ENCODE measurements around the gene ZNF841. TPM values are rescaled to one million over a fixed set of nuclear protein-coding genes. Genes with fewer than 3 reads are reported as not detected.

The ZNF841 gene
- total RNA-seq, 1 donor from 2014 or later = 25.4 TPM

DNA sequence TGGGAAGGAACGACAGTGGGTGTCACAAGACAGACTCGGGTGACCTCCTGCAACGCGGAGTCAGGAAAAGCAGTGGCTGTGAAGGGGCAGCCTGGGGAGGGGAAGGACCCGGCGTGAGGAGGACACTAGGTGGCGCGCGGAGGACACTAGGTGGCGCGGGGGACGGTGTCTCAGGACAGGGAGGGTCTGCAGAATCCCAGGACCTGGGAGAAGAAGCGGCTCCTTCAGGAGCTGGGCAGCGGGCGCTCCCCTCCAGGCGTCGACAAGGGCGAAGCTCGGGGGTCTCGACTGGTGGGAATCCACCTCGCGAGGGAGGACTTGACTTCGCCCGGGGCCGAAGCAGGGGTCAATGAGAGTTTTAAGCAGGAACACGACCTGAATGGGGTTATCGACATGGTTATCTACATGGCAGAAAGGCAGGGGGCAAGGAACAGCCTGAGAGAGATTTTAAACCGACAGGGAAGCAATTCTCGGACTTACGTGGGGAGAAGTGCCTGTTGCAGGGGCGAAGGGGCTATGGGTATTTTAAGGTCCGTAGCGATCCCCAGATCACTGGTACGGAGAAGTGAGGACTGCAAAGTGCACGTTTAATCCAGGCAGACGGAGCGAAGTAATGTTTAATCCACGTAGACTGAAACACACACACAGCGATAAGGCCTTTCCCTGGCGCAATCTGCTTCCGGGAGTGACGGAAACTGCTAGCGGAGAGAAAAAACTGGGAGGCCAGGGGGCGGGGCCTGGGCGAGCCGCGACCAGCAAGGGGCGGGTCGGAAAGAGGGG is 43.9 kb upstream of the ZNF841 start, which contains the start of gene ZNF616:
TSS of gene ZNF616 (minus strand) at position 687 of the 780 bp plus-strand sequence. CDS start 9,426 bp downstream, outside the sequence.
- Mint-ChIP-seq H3K36me3 (ENCODE audit: unreplicated experiment) (peaks cover 37% of the 10 kb centered on the region), H3K4me1 (ENCODE audit: low read depth, unreplicated experiment) (no peaks in the 10 kb centered on the region), H3K27me3 (ENCODE audit: unreplicated experiment) (peaks cover 15% of the 10 kb centered on the region), H3K27ac (ENCODE audit: unreplicated experiment) (peak within 1 kb of the TSS; percentile 98), H3K4me3 (ENCODE audit: unreplicated experiment) (peak within 1 kb of the TSS; percentile 97), H3K9me3 (ENCODE audit: unreplicated experiment) (peaks cover 29% of the 10 kb centered on the region)
- peak; percentile 96 for DNase-seq
- TF ChIP-seq, protein P1, sequence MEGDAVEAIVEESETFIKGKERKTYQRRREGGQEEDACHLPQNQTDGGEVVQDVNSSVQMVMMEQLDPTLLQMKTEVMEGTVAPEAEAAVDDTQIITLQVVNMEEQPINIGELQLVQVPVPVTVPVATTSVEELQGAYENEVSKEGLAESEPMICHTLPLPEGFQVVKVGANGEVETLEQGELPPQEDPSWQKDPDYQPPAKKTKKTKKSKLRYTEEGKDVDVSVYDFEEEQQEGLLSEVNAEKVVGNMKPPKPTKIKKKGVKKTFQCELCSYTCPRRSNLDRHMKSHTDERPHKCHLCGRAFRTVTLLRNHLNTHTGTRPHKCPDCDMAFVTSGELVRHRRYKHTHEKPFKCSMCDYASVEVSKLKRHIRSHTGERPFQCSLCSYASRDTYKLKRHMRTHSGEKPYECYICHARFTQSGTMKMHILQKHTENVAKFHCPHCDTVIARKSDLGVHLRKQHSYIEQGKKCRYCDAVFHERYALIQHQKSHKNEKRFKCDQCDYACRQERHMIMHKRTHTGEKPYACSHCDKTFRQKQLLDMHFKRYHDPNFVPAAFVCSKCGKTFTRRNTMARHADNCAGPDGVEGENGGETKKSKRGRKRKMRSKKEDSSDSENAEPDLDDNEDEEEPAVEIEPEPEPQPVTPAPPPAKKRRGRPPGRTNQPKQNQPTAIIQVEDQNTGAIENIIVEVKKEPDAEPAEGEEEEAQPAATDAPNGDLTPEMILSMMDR (IDR thresholded peaks at IDR 0.05; ENCODE audit: partially characterized antibody, unreplicated experiment) = peak; percentile 73

DNA sequence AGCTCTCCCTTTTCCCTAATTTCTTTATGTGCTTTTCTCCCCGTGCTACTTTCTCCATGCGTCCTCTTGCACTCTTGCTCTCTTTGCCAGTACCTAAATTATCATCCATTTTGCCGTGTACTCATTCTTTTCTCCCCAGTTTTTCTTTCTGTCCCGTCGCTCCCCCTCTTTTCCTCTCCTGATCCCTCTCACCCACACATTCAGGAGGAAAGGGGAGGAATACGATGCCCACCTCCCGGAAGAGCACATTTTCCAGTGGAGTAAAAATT is 43.4 kb upstream of the ZNF841 start:
- peaks cover 16% of the 10 kb centered on the region for H3K27me3 Mint-ChIP-seq (ENCODE audit: unreplicated experiment)
- no peak for DNase-seq
- peaks cover 43% of the 10 kb centered on the region for H3K36me3 Mint-ChIP-seq (ENCODE audit: unreplicated experiment)
- H3K4me3 Mint-ChIP-seq (ENCODE audit: unreplicated experiment) = peak overlapping the region; percentile 97
- H3K9me3 Mint-ChIP-seq (ENCODE audit: unreplicated experiment) = peaks cover 30% of the 10 kb centered on the region
- peak overlapping the region; percentile 98 for H3K27ac Mint-ChIP-seq (ENCODE audit: unreplicated experiment)
- no peaks in the 10 kb centered on the region for H3K4me1 Mint-ChIP-seq (ENCODE audit: low read depth, unreplicated experiment)
- TF ChIP-seq, protein P1 (IDR thresholded peaks at IDR 0.05; ENCODE audit: partially characterized antibody, unreplicated experiment) = no peak

GRCh38 chr19:52138278-52138982 is 42.9 kb upstream of the ZNF841 start:
- Mint-ChIP-seq H3K4me1 (ENCODE audit: low read depth, unreplicated experiment) (no peaks in the 10 kb centered on the region), H3K36me3 (ENCODE audit: unreplicated experiment) (peaks cover 45% of the 10 kb centered on the region), H3K27ac (ENCODE audit: unreplicated experiment) (peak overlapping the region; percentile 98), H3K9me3 (ENCODE audit: unreplicated experiment) (peaks cover 32% of the 10 kb centered on the region), H3K4me3 (ENCODE audit: unreplicated experiment) (peak overlapping the region; percentile 97), H3K27me3 (ENCODE audit: unreplicated experiment) (peaks cover 18% of the 10 kb centered on the region)
- DNase-seq = peak; percentile 74
- TF ChIP-seq, protein P1 (IDR thresholded peaks at IDR 0.05; ENCODE audit: partially characterized antibody, unreplicated experiment) = no peak

DNA sequence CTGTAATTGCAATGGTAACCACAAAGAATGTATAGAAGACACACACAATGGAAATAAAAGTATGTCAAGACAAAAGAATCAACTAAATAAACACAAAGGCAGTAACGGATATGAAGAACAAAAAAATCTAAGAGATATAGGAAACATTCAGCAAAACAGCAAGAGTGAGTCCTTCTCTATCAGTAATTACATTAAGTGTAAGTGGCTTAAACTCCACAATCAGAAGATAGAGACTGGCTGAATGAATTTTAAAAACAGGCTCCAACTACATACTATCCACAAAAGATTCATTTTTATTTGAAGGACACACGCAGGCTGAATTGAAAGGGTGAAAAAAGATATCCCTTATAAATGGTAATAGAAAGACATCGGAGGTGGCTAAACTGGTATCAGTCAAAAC is 24.7 kb upstream of the ZNF841 start:
- DNase-seq = no peak
- Mint-ChIP-seq H3K4me3 (ENCODE audit: unreplicated experiment) (no peak overlapping the region), H3K9me3 (ENCODE audit: unreplicated experiment) (peaks cover 38% of the 10 kb centered on the region), H3K27me3 (ENCODE audit: unreplicated experiment) (peaks cover 3% of the 10 kb centered on the region), H3K36me3 (ENCODE audit: unreplicated experiment) (peaks cover 87% of the 10 kb centered on the region), H3K27ac (ENCODE audit: unreplicated experiment) (no peak overlapping the region), H3K4me1 (ENCODE audit: low read depth, unreplicated experiment) (no peaks in the 10 kb centered on the region)
- TF ChIP-seq, protein P1 (IDR thresholded peaks at IDR 0.05; ENCODE audit: partially characterized antibody, unreplicated experiment) = no peak
